Activated CD4-positive, alpha-beta memory T cell treated with anti-CD3 and anti-CD28 coated beads for 36 hours (primary cell): ENCODE measurements around the gene ELMO1. TPM values are rescaled to one million over a fixed set of nuclear protein-coding genes. Genes with fewer than 3 reads are reported as not detected.

ENCODE experiments used
- CTCF ChIA-PET: fragments of 350-600 bp; sonication (Branson Sonifier 250); formaldehyde crosslinking; loops from one replicate; lab custom pipeline; 2021; ENCODE audit warnings: antibody characterized with exemption, inconsistent platforms; lab: Charles Lee
- POLR2A ChIA-PET: fragments of 350-600 bp; sonication (Branson Sonifier 250); formaldehyde crosslinking; loops from one replicate; lab custom pipeline; 2021; ENCODE audit warnings: antibody characterized with exemption; lab: Charles Lee
- DNase-seq: peaks from one replicate; pipeline ENCODE4 v3.0.0-alpha.2; 2020
- H3K27ac Mint-ChIP-seq: one replicate; pipeline ENCODE4 v1.8.0; 2021; ENCODE audit warnings: mixed read lengths
- H3K27me3 Mint-ChIP-seq: one replicate; pipeline ENCODE4 v1.8.0; 2021; ENCODE audit warnings: mixed read lengths
- H3K36me3 Mint-ChIP-seq: one replicate; pipeline ENCODE4 v1.8.0; 2021; ENCODE audit warnings: mixed read lengths
- H3K4me1 Mint-ChIP-seq: one replicate; pipeline ENCODE4 v1.8.0; 2021; ENCODE audit warnings: low read depth, mixed read lengths
- H3K4me3 Mint-ChIP-seq: one replicate; pipeline ENCODE4 v1.8.0; 2021; ENCODE audit warnings: mild to moderate bottlenecking, mixed read lengths
- H3K9me3 Mint-ChIP-seq: one replicate; pipeline ENCODE4 v1.8.0; 2021; ENCODE audit warnings: mixed read lengths
- intact Hi-C: fragments of 100-400 bp; cut with micrococcal nuclease; formaldehyde crosslinking; loops from one replicate; pipeline ENCODE4 v1.15.1; 2023
- total RNA-seq, 2 experiments: library from RNA; stranded (reverse); gene quantifications; one replicate each; pipeline ENCODE4 v1.2.3, GENCODE V29; 2021

Gene ELMO1, protein sequence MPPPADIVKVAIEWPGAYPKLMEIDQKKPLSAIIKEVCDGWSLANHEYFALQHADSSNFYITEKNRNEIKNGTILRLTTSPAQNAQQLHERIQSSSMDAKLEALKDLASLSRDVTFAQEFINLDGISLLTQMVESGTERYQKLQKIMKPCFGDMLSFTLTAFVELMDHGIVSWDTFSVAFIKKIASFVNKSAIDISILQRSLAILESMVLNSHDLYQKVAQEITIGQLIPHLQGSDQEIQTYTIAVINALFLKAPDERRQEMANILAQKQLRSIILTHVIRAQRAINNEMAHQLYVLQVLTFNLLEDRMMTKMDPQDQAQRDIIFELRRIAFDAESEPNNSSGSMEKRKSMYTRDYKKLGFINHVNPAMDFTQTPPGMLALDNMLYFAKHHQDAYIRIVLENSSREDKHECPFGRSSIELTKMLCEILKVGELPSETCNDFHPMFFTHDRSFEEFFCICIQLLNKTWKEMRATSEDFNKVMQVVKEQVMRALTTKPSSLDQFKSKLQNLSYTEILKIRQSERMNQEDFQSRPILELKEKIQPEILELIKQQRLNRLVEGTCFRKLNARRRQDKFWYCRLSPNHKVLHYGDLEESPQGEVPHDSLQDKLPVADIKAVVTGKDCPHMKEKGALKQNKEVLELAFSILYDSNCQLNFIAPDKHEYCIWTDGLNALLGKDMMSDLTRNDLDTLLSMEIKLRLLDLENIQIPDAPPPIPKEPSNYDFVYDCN
- 10 to 100 TPM; 88.7 to 93.3 TPM for total RNA-seq

DNA sequence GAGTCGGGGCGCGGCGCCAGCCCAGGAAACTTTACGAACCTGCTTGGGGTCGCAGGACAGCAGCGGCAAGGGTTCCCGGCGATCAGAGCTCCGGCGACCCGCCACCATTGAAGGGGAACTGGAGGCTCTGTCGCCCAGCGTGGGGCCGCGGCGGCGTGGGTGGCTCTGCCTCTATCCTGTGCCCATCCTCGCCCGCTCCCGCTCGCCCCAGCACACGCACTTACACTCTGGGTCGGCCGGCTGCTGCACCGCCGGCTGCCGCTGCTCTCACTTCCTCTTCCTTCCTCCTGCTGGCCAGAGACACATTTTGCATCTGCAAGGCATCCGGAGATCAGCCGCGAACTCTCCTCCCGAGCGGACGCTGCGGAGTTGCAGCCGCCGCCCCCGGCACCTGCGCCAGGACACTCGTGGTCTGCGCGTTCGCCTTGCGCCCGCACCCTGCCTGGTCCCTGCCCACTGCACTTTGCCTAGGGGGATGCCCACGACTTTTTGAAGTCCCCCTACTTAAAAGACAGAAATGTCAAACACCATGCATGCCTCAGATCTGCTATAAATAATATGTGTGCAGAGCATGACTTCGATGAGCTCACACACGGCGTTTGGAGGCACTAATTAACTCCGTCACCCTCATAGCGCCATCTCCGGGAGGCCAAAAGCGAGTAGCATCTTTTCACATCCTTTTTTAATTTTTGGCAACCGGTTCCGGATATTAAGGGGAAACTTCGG, at the start of gene ELMO1:
ELMO1 (minus strand) TSS at position 229 of the 726 bp plus-strand sequence. CDS start 106,174 bp downstream, outside the sequence.
- no peaks in the 10 kb centered on the region for H3K9me3 Mint-ChIP-seq
- ChIA-PET POLR2A (interaction anchor here (0.8 to 5.5 kb wide), 15 partner anchors 9 to 138 kb away, joined by 3 to 55 read pairs (median 4); no protein-coding TSS in a partner anchor), CTCF (interaction anchor here (0.6 to 4.4 kb wide), 26 partner anchors 10 to 267 kb away, joined by 3 to 69 read pairs (median 5); no protein-coding TSS in a partner anchor)
- H3K4me1 Mint-ChIP-seq: peaks cover 44% of the 10 kb centered on the region
- intact Hi-C loops: loop anchor here (1.0 to 10.0 kb wide), 6 partner anchors 95 to 1754 kb away; partner anchors contain the start of gene HERPUD2
- peak; percentile 87 for DNase-seq
- peak within 1 kb of the TSS; percentile 96 for H3K27ac Mint-ChIP-seq
- peaks cover 1% of the 10 kb centered on the region for H3K27me3 Mint-ChIP-seq
- peak within 1 kb of the TSS; percentile 87 for H3K4me3 Mint-ChIP-seq
- H3K36me3 Mint-ChIP-seq: peaks cover 20% of the 10 kb centered on the region

DNA sequence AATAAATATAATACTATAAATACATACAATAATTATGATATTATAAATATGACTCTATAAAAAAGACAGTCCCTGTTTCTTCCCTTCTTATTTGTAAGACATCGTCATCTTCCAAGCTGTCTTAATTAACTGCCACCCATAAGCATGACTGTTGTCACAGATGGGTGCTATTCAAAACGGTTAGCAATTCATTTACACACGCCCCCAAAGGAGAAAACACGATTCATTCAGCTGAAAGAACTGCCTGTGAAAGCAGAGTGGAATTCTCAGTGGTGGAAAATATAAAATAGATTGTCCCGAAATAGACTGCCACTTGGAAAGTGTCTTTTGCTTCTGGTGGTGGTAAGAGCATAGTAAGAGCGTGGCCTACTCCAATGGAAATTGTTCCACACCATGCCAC, 48.9 kb upstream of the ELMO1 start:
- no peak for DNase-seq
- Mint-ChIP-seq H3K4me1 (peaks cover 8% of the 10 kb centered on the region), H3K9me3 (no peaks in the 10 kb centered on the region), H3K4me3 (no peak overlapping the region), H3K27ac (no peak overlapping the region), H3K36me3 (no peaks in the 10 kb centered on the region), H3K27me3 (no peaks in the 10 kb centered on the region)
- intact Hi-C loops: loop anchor here (5.0 to 10.0 kb wide), 2 partner anchors 45 to 263 kb away; no protein-coding TSS in a partner anchor
- CTCF ChIA-PET: interaction anchor here (1.0 to 4.3 kb wide), 4 partner anchors 10 to 263 kb away, joined by 3 to 44 read pairs (median 24); no protein-coding TSS in a partner anchor
- POLR2A ChIA-PET: no interaction called here

GRCh38 chr7:37495574-37496184, 47.0 kb upstream of the ELMO1 start:
- Mint-ChIP-seq H3K4me1 (peaks cover 8% of the 10 kb centered on the region), H3K4me3 (no peak overlapping the region), H3K36me3 (no peaks in the 10 kb centered on the region), H3K9me3 (no peaks in the 10 kb centered on the region), H3K27me3 (no peaks in the 10 kb centered on the region), H3K27ac (no peak overlapping the region)
- DNase-seq: no peak
- intact Hi-C loops: loop anchor here (1.0 to 10.0 kb wide), 5 partner anchors 43 to 287 kb away; no protein-coding TSS in a partner anchor
- ChIA-PET CTCF (interaction anchor here (0.5 to 4.3 kb wide), 36 partner anchors 8 to 317 kb away, joined by 3 to 44 read pairs (median 4); partner anchors contain the start of gene ELMO1), POLR2A (no interaction called here)

- ChIA-PET POLR2A (interaction anchor here (0.6 kb wide), 1 partner anchor 159 kb away, joined by 4 read pairs; no protein-coding TSS in a partner anchor), CTCF (interaction anchor here (0.5 to 4.3 kb wide), 34 partner anchors 8 to 340 kb away, joined by 3 to 44 read pairs (median 4); partner anchors contain the start of gene ELMO1)
- no peaks in the 10 kb centered on the region for H3K36me3 Mint-ChIP-seq
Measured at GRCh38 chr7:37494926-37495325, 46.3 kb upstream of the ELMO1 start.

GRCh38 chr7:37493810-37494209, 45.1 kb upstream of the ELMO1 start:
- no peak for DNase-seq
- Mint-ChIP-seq H3K27me3 (no peaks in the 10 kb centered on the region), H3K27ac (no peak overlapping the region), H3K4me1 (peaks cover 8% of the 10 kb centered on the region), H3K4me3 (no peak overlapping the region), H3K9me3 (no peaks in the 10 kb centered on the region), H3K36me3 (no peaks in the 10 kb centered on the region)
- CTCF ChIA-PET: interaction anchor here (0.7 to 4.3 kb wide), 7 partner anchors 14 to 484 kb away, joined by 3 to 44 read pairs (median 3); no protein-coding TSS in a partner anchor
- intact Hi-C loops: loop anchor here (2.0 to 10.0 kb wide), 3 partner anchors 141 to 259 kb away; no protein-coding TSS in a partner anchor
- POLR2A ChIA-PET: no interaction called here

More at GRCh38 chr7:37494926-37495325, 46.3 kb upstream of the ELMO1 start:
- Mint-ChIP-seq H3K4me1 (peaks cover 8% of the 10 kb centered on the region), H3K27me3 (no peaks in the 10 kb centered on the region), H3K27ac (no peak overlapping the region), H3K4me3 (no peak overlapping the region), H3K9me3 (no peaks in the 10 kb centered on the region)
- DNase-seq: no peak
- intact Hi-C loops: loop anchor here (1.0 to 10.0 kb wide), 5 partner anchors 43 to 287 kb away; no protein-coding TSS in a partner anchor

DNA sequence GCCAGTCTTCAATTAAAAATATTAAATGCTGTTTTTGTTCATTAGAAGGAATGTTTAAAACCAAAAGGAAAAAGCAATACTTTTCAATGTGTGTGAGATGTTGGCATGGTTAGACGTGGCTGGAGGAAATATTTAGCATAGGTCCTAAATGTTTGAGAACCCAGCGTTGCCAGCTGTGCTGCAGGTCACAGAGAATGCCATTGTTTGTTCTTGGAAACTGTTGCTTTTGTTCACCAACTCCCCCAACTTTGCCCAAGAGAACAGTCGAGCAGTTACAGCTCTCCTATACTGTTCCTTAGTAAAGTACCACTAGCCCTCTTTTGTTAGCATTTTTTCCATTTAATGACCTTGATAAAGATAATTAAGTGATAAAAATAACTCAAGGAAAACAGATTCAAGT, 44.5 kb upstream of the ELMO1 start:
- intact Hi-C loops: loop anchor here (10.0 kb wide), 1 partner anchor 258 kb away; no protein-coding TSS in a partner anchor
- H3K36me3 Mint-ChIP-seq: no peaks in the 10 kb centered on the region
- ChIA-PET CTCF (interaction anchor here (0.8 to 2.0 kb wide), 7 partner anchors 9 to 294 kb away, joined by 3 to 7 read pairs (median 3); no protein-coding TSS in a partner anchor), POLR2A (no interaction called here)
- no peak for DNase-seq
- no peaks in the 10 kb centered on the region for H3K27me3 Mint-ChIP-seq
- no peak overlapping the region for H3K27ac Mint-ChIP-seq
- no peak overlapping the region for H3K4me3 Mint-ChIP-seq
- H3K4me1 Mint-ChIP-seq: peaks cover 8% of the 10 kb centered on the region
- H3K9me3 Mint-ChIP-seq: peaks cover 4% of the 10 kb centered on the region

DNA sequence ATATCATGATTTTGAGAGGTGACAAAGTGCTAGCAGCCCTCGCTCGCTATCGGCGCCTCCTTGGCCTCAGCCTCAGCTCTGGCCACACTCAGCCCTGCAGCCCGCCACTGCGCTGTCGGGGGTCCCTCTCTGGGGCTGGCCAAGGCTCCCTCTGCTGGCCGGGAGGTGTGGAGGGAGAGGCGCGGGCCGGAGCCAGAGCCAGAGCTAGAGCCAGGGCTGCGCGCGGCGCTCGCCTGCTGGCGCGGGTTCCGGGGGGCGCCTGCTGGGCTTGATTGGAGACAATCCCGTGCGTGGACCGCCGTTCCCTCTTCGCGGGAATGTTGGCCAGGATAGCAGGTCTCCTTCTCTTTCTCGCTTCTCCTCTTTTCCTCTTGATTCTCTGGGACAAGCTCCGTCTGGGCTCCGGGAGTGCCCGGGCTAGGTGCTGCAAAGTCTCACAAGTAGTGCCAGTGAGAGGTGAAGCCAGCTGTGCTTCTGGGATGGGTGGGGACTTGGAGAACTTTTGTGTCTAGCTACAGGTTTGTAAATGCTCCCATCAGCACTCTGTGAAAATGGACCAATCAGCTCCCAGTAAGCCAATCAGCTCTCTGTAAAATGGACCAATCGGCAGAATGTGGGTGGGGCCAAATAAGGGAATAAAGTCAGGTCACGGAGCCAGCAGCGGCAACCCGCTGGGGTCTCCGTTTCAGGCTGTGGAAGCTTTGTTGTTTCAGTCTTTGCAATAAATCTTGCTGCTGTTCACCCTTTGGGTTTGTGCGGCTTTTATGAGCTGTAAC, 43.4 kb upstream of the ELMO1 start:
- peaks cover 8% of the 10 kb centered on the region for H3K4me1 Mint-ChIP-seq
- no peaks in the 10 kb centered on the region for H3K36me3 Mint-ChIP-seq
- H3K27me3 Mint-ChIP-seq: no peaks in the 10 kb centered on the region
- H3K27ac Mint-ChIP-seq: no peak overlapping the region
- intact Hi-C loops: loop anchor here (10.0 kb wide), 1 partner anchor 257 kb away; no protein-coding TSS in a partner anchor
- ChIA-PET POLR2A (interaction anchor here (1.5 kb wide), 1 partner anchor 44 kb away, joined by 4 read pairs; no protein-coding TSS in a partner anchor), CTCF (interaction anchor here (1.0 to 2.0 kb wide), 9 partner anchors 10 to 293 kb away, joined by 3 to 7 read pairs (median 4); no protein-coding TSS in a partner anchor)
- H3K4me3 Mint-ChIP-seq: no peak overlapping the region
- DNase-seq: no peak
- peaks cover 11% of the 10 kb centered on the region for H3K9me3 Mint-ChIP-seq

DNA sequence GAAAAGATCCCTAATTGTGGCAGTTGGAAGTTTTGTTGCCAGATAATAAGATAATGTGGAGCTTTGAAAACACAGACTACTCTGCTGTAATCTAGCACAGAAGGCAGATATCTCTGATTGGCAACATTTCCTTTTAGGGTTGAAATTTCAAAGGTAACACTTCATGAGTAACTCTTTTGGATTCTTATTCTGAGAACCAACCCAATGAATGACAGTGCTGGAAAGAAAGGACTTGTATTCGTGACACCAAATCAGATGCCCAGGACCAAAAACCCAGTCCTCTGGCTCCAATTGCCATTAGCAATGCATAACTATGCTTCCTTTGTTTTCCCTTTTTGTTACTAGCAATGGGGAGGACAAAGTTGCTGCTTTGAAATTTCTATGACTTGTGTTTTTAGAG, 41.0 kb upstream of the ELMO1 start:
- H3K4me1 Mint-ChIP-seq: peaks cover under 1% of the 10 kb centered on the region
- peaks cover 12% of the 10 kb centered on the region for H3K9me3 Mint-ChIP-seq
- CTCF ChIA-PET: no interaction called here

GRCh38 chr7:37488163-37488764, 39.6 kb upstream of the ELMO1 start:
- Mint-ChIP-seq H3K4me3 (no peak overlapping the region), H3K36me3 (no peaks in the 10 kb centered on the region), H3K9me3 (peaks cover 12% of the 10 kb centered on the region), H3K4me1 (no peaks in the 10 kb centered on the region), H3K27ac (no peak overlapping the region), H3K27me3 (peaks cover 4% of the 10 kb centered on the region)
- no peak for DNase-seq
- intact Hi-C loops: no loop called here
- ChIA-PET CTCF (interaction anchor here (1.1 kb wide), 1 partner anchor 10 kb away, joined by 3 read pairs; no protein-coding TSS in a partner anchor), POLR2A (no interaction called here)

More for the DNA sequence above, 41.0 kb upstream of the ELMO1 start:
- no peak for DNase-seq
- H3K4me3 Mint-ChIP-seq: no peak overlapping the region
- no peak overlapping the region for H3K27ac Mint-ChIP-seq
- peaks cover 4% of the 10 kb centered on the region for H3K27me3 Mint-ChIP-seq
- POLR2A ChIA-PET: no interaction called here
- intact Hi-C loops: loop anchor here (10.0 kb wide), 1 partner anchor 255 kb away; no protein-coding TSS in a partner anchor
- no peaks in the 10 kb centered on the region for H3K36me3 Mint-ChIP-seq
